ENCODE results near the gene ZNF219.

The ZNF219 gene

GRCh38 chr14:21068521-21069387 lies 29.7 kb downstream of the ZNF219 start:
- DNase-seq (ENCODE audit: low spot score): peak; percentile 81

GRCh38 chr14:21066882-21067502 lies 31.5 kb downstream of the ZNF219 start:
- DNase-seq (ENCODE audit: low spot score): peak; percentile 31

GRCh38 chr14:21063479-21063878 lies 35.0 kb downstream of the ZNF219 start:
- no peak for DNase-seq (ENCODE audit: low spot score)

- no peak for DNase-seq (ENCODE audit: low spot score)
Observed at GRCh38 chr14:21061347-21061668, 37.1 kb downstream of the ZNF219 start.

GRCh38 chr14:21060614-21061346 lies 37.7 kb downstream of the ZNF219 start:
- no peak for DNase-seq (ENCODE audit: low spot score)

- no peak for DNase-seq (ENCODE audit: low spot score)
Observed at GRCh38 chr14:21059842-21060613, 38.4 kb downstream of the ZNF219 start.

GRCh38 chr14:21058903-21059302 lies 39.6 kb downstream of the ZNF219 start:
- DNase-seq (ENCODE audit: low spot score): no peak

GRCh38 chr14:21057803-21058675 lies 40.4 kb downstream of the ZNF219 start, which contains the start of gene RNASE8:
TSS of gene RNASE8 (plus strand) at chr14:21057822. CDS start at chr14:21057893, 71 bp downstream.
- DNase-seq (ENCODE audit: low spot score): no peak

- DNase-seq (ENCODE audit: low spot score): no peak
Observed at GRCh38 chr14:21056520-21057163, 41.8 kb downstream of the ZNF219 start.

- no peak for DNase-seq (ENCODE audit: low spot score)
Observed at GRCh38 chr14:21055432-21056117, 42.9 kb downstream of the ZNF219 start.

- DNase-seq (ENCODE audit: low spot score): no peak
Observed at GRCh38 chr14:21054768-21055145, 43.7 kb downstream of the ZNF219 start.

GRCh38 chr14:21054123-21054767 lies 44.2 kb downstream of the ZNF219 start:
- no peak for DNase-seq (ENCODE audit: low spot score)

GRCh38 chr14:21053184-21054122 lies 45.0 kb downstream of the ZNF219 start:
- DNase-seq (ENCODE audit: low spot score): no peak

- DNase-seq (ENCODE audit: low spot score): no peak
Observed at GRCh38 chr14:21050597-21050996, 47.9 kb downstream of the ZNF219 start.

- DNase-seq (ENCODE audit: low spot score): no peak
Observed at GRCh38 chr14:21049271-21049673, 49.2 kb downstream of the ZNF219 start.

- DNase-seq (ENCODE audit: low spot score): no peak
Observed at GRCh38 chr14:21048638-21049037, 49.8 kb downstream of the ZNF219 start.

- DNase-seq (ENCODE audit: low spot score): no peak
Observed at GRCh38 chr14:21047378-21047781, 51.1 kb downstream of the ZNF219 start.

- DNase-seq (ENCODE audit: low spot score): no peak
Observed at GRCh38 chr14:21043974-21044618, 54.4 kb downstream of the ZNF219 start.

Data from CD4-positive, alpha-beta T cell treated with Interleukin-2 at 100 ng/mL for 4 hours (primary cell).